ENCODE data around the gene ATP5F1D. TPM values are rescaled to one million over a fixed set of nuclear protein-coding genes. Genes with fewer than 3 reads are reported as not detected.

The ATP5F1D gene
- total RNA-seq, 1 donor from 2014 or later, result 167 TPM

DNA sequence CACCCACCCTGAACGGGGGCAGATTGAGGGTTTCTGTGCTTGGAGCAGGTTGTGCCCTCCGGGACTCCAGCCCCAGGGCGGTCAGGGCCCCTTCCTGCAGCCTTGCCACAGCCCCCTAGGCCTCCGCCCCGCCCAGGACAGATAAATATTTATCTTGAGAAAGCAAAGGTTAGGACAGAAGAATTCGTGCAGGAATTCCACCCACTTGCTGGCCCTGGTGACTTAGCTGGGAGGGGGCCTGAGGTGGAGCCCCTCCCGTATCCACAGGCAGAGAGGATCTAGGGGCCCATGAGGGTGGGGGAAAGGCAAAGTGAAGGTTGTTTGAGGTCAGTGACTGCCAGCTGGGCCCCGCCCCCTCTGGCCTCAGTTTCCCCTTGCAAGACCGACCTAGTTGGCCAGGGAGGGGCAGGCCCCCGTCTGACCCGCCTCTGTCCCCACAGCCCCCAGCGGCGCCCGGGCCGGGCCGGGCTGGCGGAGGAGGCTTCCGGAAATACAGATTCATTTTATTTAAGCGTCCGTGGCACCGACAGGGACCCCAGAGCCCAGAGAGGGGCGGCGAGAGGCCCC, 12.0 kb downstream of the ATP5F1D start:
- no peak for DNase-seq (ENCODE audit: extremely low spot score, unreplicated experiment)
- Mint-ChIP-seq H3K36me3 (ENCODE audit: unreplicated experiment) (peaks cover 31% of the 10 kb centered on the region), H3K4me3 (ENCODE audit: unreplicated experiment) (peak overlapping the region; percentile 91), H3K27ac (ENCODE audit: unreplicated experiment) (peak overlapping the region; percentile 88), H3K9me3 (ENCODE audit: unreplicated experiment) (no peaks in the 10 kb centered on the region), H3K27me3 (ENCODE audit: unreplicated experiment) (no peaks in the 10 kb centered on the region), H3K4me1 (ENCODE audit: unreplicated experiment) (peaks cover 46% of the 10 kb centered on the region)
- TF ChIP-seq, protein P1, sequence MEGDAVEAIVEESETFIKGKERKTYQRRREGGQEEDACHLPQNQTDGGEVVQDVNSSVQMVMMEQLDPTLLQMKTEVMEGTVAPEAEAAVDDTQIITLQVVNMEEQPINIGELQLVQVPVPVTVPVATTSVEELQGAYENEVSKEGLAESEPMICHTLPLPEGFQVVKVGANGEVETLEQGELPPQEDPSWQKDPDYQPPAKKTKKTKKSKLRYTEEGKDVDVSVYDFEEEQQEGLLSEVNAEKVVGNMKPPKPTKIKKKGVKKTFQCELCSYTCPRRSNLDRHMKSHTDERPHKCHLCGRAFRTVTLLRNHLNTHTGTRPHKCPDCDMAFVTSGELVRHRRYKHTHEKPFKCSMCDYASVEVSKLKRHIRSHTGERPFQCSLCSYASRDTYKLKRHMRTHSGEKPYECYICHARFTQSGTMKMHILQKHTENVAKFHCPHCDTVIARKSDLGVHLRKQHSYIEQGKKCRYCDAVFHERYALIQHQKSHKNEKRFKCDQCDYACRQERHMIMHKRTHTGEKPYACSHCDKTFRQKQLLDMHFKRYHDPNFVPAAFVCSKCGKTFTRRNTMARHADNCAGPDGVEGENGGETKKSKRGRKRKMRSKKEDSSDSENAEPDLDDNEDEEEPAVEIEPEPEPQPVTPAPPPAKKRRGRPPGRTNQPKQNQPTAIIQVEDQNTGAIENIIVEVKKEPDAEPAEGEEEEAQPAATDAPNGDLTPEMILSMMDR (IDR thresholded peaks at IDR 0.05), result no peak

DNA sequence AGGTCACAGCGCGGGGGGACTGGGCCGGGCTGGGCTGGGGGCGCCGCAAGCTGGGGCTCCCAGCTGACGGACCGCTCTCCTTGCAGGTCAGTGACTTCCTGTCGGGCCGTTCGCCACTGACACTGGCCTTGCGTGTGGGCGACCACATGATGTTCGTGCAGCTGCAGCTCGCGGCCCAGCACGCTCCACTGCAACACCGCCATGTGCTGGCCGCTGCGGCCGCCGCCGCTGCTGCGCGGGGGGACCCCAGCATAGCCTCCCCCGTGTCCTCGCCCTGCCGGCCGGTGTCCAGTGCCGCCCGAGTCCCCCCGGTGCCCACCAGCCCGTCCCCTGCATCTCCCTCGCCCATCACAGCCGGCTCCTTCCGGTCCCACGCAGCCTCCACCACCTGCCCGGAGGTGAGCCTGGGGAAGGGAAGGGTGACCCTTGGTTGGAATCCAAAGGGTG, 12.6 kb downstream of the ATP5F1D start:
- Mint-ChIP-seq H3K36me3 (ENCODE audit: unreplicated experiment) (peaks cover 35% of the 10 kb centered on the region), H3K27ac (ENCODE audit: unreplicated experiment) (no peak overlapping the region), H3K4me3 (ENCODE audit: unreplicated experiment) (no peak overlapping the region), H3K4me1 (ENCODE audit: unreplicated experiment) (peaks cover 51% of the 10 kb centered on the region), H3K27me3 (ENCODE audit: unreplicated experiment) (no peaks in the 10 kb centered on the region), H3K9me3 (ENCODE audit: unreplicated experiment) (no peaks in the 10 kb centered on the region)
- DNase-seq (ENCODE audit: extremely low spot score, unreplicated experiment), result no peak
- TF ChIP-seq, protein P1 (IDR thresholded peaks at IDR 0.05), result no peak

DNA sequence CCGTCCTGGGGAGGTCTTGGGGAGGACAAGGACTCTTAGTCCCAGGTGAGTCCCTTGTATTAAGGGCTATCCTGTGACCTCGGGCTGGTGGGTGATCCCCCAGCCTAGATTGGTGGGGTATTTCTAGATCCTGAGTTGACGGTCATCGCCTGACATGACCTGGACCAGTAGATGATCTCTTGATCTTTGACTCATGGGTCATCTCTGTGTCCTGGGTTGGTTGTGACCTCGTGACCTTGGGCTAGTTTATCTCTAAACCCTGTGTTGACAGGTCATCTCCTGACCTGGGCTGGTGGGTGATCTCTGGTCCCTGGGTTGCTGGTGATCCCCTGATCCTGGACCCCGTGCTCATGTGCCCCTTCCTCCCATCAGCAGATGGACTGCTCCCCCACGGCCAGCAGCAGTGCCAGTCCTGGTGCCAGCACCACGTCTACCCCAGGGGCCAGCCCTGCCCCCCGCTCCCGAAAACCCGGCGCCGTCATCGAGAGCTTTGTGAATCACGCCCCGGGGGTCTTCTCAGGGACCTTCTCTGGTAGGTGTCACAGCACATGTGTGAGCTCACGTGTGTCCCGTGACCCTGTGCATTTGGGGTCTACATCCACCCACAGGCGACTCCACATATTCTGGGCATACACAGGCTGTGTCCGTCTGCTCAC, 13.1 kb downstream of the ATP5F1D start:
- peak overlapping the region; percentile 29 for H3K4me3 Mint-ChIP-seq (ENCODE audit: unreplicated experiment)
- no peaks in the 10 kb centered on the region for H3K27me3 Mint-ChIP-seq (ENCODE audit: unreplicated experiment)
- H3K36me3 Mint-ChIP-seq (ENCODE audit: unreplicated experiment), result peaks cover 35% of the 10 kb centered on the region
- no peak for DNase-seq (ENCODE audit: extremely low spot score, unreplicated experiment)
- peaks cover 55% of the 10 kb centered on the region for H3K4me1 Mint-ChIP-seq (ENCODE audit: unreplicated experiment)
- H3K9me3 Mint-ChIP-seq (ENCODE audit: unreplicated experiment), result no peaks in the 10 kb centered on the region
- H3K27ac Mint-ChIP-seq (ENCODE audit: unreplicated experiment), result peak overlapping the region; percentile 65
- TF ChIP-seq, protein P1 (IDR thresholded peaks at IDR 0.05), result no peak

DNA sequence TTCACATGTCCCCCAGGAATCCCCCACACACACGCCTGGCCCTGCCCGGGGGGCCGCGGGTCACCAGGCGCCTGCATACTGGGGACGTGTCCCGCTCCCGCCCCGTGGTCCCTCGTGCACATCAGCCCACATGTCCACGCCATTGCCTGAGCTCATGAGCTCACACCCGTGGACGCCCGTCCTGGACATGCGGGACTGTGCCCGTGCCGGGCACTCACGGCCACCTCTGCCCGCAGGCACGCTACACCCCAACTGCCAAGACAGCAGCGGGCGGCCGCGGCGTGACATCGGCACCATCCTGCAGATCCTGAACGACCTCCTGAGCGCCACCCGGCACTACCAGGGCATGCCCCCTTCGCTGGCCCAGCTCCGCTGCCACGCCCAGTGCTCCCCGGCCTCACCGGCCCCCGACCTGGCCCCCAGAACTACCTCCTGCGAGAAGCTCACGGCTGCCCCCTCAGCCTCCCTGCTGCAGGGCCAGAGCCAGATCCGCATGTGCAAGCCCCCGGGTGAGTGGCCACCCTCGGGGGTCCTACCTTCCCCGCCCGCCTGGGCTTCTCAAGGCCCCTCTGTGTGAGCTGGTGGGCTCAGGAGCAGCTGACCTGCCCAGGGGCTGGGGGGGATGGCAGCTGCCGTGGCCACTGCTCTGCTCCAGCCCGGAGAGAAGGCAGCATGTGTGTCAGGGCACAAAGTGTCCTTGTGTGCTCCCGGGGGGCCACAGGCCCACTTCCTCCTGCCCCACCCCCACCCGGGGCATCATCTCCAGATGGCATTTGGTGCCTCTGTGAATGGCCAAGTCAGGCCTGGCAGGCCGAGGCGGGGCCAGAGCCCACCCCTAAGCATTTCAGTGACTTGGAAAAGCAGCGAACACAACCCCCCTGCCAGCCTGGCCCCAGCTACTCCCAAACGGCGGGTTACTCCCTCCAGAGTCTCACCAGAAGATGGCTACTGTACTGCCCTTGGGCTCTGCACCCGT, 13.9 kb downstream of the ATP5F1D start:
- Mint-ChIP-seq H3K27ac (ENCODE audit: unreplicated experiment) (peak overlapping the region; percentile 65), H3K4me1 (ENCODE audit: unreplicated experiment) (peaks cover 60% of the 10 kb centered on the region), H3K36me3 (ENCODE audit: unreplicated experiment) (peaks cover 35% of the 10 kb centered on the region), H3K9me3 (ENCODE audit: unreplicated experiment) (no peaks in the 10 kb centered on the region), H3K27me3 (ENCODE audit: unreplicated experiment) (no peaks in the 10 kb centered on the region), H3K4me3 (ENCODE audit: unreplicated experiment) (peak overlapping the region; percentile 29)
- no peak for DNase-seq (ENCODE audit: extremely low spot score, unreplicated experiment)
- TF ChIP-seq, protein P1 (IDR thresholded peaks at IDR 0.05), result no peak
